Keratinocyte (primary cell): ENCODE results near the gene ARMC5.

Source experiments
- EZH2 ChIP-seq: IDR thresholded peaks from one replicate; pipeline ENCODE4 v1.6.1; 2012; ENCODE audit warnings: inconsistent platforms, mild to moderate bottlenecking, low read length, moderate library complexity
- TF ChIP-seq, protein P1 (sequence below), 3 experiments: IDR thresholded peaks in 1 of 3; conservative IDR thresholded peaks in 1 of 3; optimal IDR thresholded peaks in 1 of 3; 2 replicates in 2 of 3; 3 replicates in 1 of 3; pipeline versions ENCODE3 to v1.5.1; 2011; ENCODE audit warnings: low read length in 3 of 3, mild to moderate bottlenecking in 3 of 3, moderate library complexity in 2 of 3, control low read depth in 1 of 3, inconsistent platforms in 1 of 3; ENCODE audit not compliant: insufficient read depth in 2 of 3; ENCODE audit errors: extremely low read depth in 1 of 3

DNA sequence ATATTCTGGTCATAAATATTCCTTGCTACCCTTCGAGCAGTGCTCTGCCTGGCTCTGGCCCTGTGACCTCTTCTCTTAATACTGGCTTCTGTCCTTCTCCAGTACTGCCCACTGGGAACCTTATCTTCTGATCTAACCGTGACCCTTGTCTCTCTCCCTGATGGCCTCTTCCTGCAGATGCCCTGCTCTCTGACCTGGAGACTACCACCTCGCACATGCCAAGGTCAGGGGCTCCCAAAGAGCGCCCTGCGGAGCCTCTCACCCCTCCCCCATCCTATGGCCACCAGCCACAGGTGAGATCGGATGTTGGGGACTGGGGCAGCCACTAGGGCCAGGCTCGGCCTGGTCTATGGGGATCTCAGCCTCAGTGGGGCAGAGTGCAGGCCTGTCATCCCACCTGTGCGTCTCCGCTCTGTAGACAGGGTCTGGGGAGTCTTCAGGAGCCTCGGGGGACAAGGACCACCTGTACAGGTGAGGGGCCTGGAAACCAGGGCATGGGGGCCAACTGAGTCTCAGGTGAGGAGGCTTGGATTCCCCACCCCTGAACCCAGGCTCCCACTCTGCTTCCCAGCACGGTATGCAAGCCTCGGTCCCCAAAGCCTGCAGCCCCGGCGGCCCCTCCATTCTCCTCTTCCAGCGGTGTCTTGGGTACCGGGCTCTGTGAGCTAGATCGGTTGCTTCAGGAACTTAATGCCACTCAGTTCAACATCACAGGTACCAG, 14.1 kb downstream of the ARMC5 start:
- TF ChIP-seq, protein P1, sequence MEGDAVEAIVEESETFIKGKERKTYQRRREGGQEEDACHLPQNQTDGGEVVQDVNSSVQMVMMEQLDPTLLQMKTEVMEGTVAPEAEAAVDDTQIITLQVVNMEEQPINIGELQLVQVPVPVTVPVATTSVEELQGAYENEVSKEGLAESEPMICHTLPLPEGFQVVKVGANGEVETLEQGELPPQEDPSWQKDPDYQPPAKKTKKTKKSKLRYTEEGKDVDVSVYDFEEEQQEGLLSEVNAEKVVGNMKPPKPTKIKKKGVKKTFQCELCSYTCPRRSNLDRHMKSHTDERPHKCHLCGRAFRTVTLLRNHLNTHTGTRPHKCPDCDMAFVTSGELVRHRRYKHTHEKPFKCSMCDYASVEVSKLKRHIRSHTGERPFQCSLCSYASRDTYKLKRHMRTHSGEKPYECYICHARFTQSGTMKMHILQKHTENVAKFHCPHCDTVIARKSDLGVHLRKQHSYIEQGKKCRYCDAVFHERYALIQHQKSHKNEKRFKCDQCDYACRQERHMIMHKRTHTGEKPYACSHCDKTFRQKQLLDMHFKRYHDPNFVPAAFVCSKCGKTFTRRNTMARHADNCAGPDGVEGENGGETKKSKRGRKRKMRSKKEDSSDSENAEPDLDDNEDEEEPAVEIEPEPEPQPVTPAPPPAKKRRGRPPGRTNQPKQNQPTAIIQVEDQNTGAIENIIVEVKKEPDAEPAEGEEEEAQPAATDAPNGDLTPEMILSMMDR (optimal IDR thresholded peaks at IDR 0.05 in 1 of 3, IDR thresholded peaks at IDR 0.05 in 1 of 3, conservative IDR thresholded peaks at IDR 0.05 in 1 of 3; ENCODE audit: extremely low read depth in 1 of 3, insufficient read depth in 2 of 3, low read length in 3 of 3): no peak
- no peak for TF ChIP-seq EZH2
